ENCODE data around the gene RHEX. TPM values are rescaled to one million over a fixed set of nuclear protein-coding genes. Genes with fewer than 3 reads are reported as not detected.

RHEX gene
- total and polyA plus RNA-seq, 4 experiments from 2014 or later: 0.30 to 0.55 (median 0.55) TPM; not detected in 1

DNA sequence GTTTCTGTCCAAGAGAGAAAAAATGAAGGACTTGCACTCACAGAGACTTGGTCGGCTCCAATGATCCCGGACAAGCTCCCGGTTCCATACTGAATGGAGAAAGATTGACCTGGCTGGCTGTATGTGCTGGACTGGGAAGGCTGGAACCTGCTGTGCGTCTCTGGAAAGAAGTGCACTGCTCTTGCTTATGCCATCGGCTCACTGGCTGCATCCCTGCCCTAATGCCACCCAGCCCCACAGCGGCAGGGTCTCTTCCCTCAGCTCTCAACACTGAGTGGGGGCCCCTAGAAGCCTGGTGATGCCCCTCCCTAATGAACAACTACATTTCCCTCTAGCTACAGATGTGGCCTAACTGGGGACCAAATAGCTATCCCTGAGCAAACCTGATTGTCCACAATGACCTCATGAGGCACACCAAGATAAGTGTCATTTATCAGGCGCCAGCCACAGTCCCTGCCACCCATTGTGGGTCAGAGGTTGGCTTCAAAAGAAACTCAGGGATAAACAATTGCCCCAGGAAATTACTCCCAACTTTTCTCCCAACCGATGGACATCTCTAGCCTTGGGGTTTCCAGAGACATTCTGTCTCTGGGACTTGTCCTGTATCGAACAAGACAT lies 31.9 kb upstream of the RHEX start:
- no peak overlapping the region for H3K27ac ChIP-seq (ENCODE audit: low read depth, low read length)
- H3K27me3 ChIP-seq (ENCODE audit: insufficient read depth, low read length): no peaks in the 10 kb centered on the region
- Mint-ChIP-seq H3K4me3 (no peak overlapping the region), H3K4me1 (no peaks in the 10 kb centered on the region), H3K36me3 (no peaks in the 10 kb centered on the region), H3K9me3 (peaks cover 0 to 3% (median 0%) of the 10 kb centered on the region in 8 donors), H3K27me3 (peaks cover 7 to 19% of the 10 kb centered on the region in 2 donors), H3K27ac (no peak overlapping the region)
- no peaks in the 10 kb centered on the region for H3K4me1 ChIP-seq (ENCODE audit: insufficient read depth, low read length)
- CTCF ChIA-PET (ENCODE audit: partially characterized antibody): interaction anchor here (1.2 kb wide), 1 partner anchor 9 kb away, joined by 6 read pairs; no protein-coding TSS in a partner anchor
- POLR2A ChIA-PET (ENCODE audit: partially characterized antibody): no interaction called here
- no peak overlapping the region for H3K4me3 ChIP-seq (ENCODE audit: low read length in 2 of 2)
- intact Hi-C loops (cut with micrococcal nuclease): no loop called here
- DNase-seq: no peak
- no peaks in the 10 kb centered on the region for H3K9me3 ChIP-seq (ENCODE audit: control insufficient read depth in 1 of 2, low read length in 2 of 2)
- H3K36me3 ChIP-seq (ENCODE audit: insufficient read depth, low read length): no peaks in the 10 kb centered on the region

DNA sequence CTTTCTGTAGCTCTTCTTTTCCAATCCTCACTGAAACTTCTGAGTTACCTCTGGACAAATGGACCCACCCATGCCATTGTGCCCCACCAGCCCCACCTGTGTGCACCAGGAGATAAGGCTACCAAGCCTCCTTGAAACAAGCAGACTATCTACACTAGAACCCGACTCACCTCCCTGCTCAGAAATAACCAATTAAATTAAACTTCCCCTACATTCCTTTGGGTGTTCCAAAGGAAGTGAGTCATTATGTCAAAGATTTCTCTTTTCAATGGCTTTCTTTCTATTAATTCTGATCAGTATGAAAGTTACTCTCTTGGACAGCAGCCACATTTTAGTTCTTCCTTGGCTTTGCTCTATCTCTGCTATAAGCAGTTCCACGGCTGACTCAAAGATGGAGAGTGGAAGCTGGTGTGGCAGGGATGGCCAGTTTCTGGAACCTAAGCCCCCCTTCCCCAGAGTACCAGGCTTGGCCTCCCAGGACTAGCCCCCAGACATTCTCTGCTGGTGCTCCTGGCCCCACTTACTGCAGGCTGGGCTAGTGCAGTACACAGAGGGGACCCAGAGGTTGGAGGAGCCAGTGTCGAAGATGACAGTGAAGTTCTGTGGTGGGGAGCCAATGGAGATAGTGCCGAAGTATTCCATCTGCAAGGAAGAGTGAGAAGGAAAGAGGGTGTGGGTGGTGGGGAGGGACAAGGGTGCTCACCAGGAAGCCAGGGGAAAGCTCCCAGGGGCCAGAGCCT lies 31.2 kb upstream of the RHEX start:
- H3K4me1 ChIP-seq (ENCODE audit: insufficient read depth, low read length): no peaks in the 10 kb centered on the region
- no peaks in the 10 kb centered on the region for H3K27me3 ChIP-seq (ENCODE audit: insufficient read depth, low read length)
- ChIA-PET CTCF (ENCODE audit: partially characterized antibody) (interaction anchor here (1.2 kb wide), 1 partner anchor 8 kb away, joined by 6 read pairs; no protein-coding TSS in a partner anchor), POLR2A (ENCODE audit: partially characterized antibody) (no interaction called here)
- no peak overlapping the region for H3K27ac ChIP-seq (ENCODE audit: low read depth, low read length)
- Mint-ChIP-seq H3K36me3 (no peaks in the 10 kb centered on the region), H3K27me3 (peaks cover 7 to 19% of the 10 kb centered on the region in 2 donors), H3K4me3 (no peak overlapping the region), H3K4me1 (no peaks in the 10 kb centered on the region), H3K27ac (no peak overlapping the region), H3K9me3 (peaks cover 0 to 3% (median 0%) of the 10 kb centered on the region in 8 donors)
- H3K4me3 ChIP-seq (ENCODE audit: low read length in 2 of 2): no peak overlapping the region
- no peaks in the 10 kb centered on the region for H3K36me3 ChIP-seq (ENCODE audit: insufficient read depth, low read length)
- intact Hi-C loops (cut with micrococcal nuclease): no loop called here
- no peak for DNase-seq
- H3K9me3 ChIP-seq (ENCODE audit: control insufficient read depth in 1 of 2, low read length in 2 of 2): no peaks in the 10 kb centered on the region

DNA sequence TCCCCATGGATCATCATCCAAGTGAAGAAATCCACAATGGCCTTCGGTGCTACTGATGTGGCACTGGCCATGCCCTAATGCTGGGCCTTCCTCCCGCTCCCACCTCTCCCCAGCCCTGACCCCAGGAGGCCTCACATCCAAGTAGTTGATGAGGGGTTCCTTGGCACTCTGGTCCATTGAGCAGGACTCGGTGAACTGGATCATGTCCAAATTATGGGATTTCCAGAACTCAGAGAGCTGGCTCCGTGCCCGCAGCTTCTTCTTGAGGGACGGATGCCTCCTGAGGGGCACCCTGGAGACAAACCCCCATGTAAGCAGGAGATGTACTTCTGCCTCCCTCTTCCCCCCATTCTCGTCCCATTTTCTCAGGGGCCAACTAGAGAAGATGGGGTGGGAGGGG lies 30.2 kb upstream of the RHEX start:
- Histone ChIP-seq H3K27ac (ENCODE audit: low read depth, low read length) (no peak overlapping the region), H3K4me3 (ENCODE audit: low read length in 2 of 2) (no peak overlapping the region), H3K36me3 (ENCODE audit: insufficient read depth, low read length) (no peaks in the 10 kb centered on the region), H3K4me1 (ENCODE audit: insufficient read depth, low read length) (no peaks in the 10 kb centered on the region), H3K27me3 (ENCODE audit: insufficient read depth, low read length) (no peaks in the 10 kb centered on the region), H3K9me3 (ENCODE audit: control insufficient read depth in 1 of 2, low read length in 2 of 2) (no peaks in the 10 kb centered on the region)
- Mint-ChIP-seq H3K27me3 (peaks cover 7 to 19% of the 10 kb centered on the region in 2 donors), H3K9me3 (peaks cover 0 to 3% (median 0%) of the 10 kb centered on the region in 8 donors), H3K36me3 (no peaks in the 10 kb centered on the region), H3K4me3 (no peak overlapping the region), H3K27ac (no peak overlapping the region), H3K4me1 (no peaks in the 10 kb centered on the region)
- POLR2A ChIA-PET (ENCODE audit: partially characterized antibody): no interaction called here
- CTCF ChIA-PET (ENCODE audit: partially characterized antibody): no interaction called here
- DNase-seq: no peak
- intact Hi-C loops (cut with micrococcal nuclease): no loop called here

DNA sequence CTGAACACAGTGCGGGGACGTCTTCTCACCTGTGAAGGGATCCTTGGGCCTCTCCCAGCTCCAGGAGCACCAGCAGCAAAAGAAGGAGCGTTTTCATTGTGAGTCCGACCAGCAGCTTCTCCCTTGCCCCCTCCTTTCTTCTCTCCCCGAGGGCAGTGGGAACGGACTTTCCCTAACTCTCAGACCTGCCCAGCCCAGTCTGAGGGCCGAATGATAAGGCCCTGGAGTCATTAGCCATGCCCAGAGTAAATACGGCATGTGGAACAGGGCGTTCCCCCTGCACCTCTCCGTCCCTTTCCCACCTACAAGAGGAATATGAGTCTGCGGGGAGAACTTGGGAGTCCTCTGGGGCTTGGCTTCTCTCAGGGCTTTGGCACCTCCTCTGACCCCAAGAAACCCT lies 29.3 kb upstream of the RHEX start, which contains the start of gene CTSE:
Gene CTSE, minus strand, starts transcription at position 201 of the 400 bp plus-strand sequence. Its CDS starts 104 bp downstream, at position 97.
- Mint-ChIP-seq H3K27me3 (peaks cover 7 to 19% of the 10 kb centered on the region in 2 donors), H3K4me1 (no peaks in the 10 kb centered on the region), H3K27ac (no peak within 1 kb of the TSS), H3K9me3 (peaks cover 0 to 3% (median 0%) of the 10 kb centered on the region in 8 donors), H3K4me3 (no peak within 1 kb of the TSS), H3K36me3 (no peaks in the 10 kb centered on the region)
- no peaks in the 10 kb centered on the region for H3K9me3 ChIP-seq (ENCODE audit: control insufficient read depth in 1 of 2, low read length in 2 of 2)
- intact Hi-C loops (cut with micrococcal nuclease): no loop called here
- ChIA-PET CTCF (ENCODE audit: partially characterized antibody) (interaction anchor here (0.6 kb wide), 1 partner anchor 82 kb away, joined by 3 read pairs; no protein-coding TSS in a partner anchor), POLR2A (ENCODE audit: partially characterized antibody) (no interaction called here)
- H3K27me3 ChIP-seq (ENCODE audit: insufficient read depth, low read length): no peaks in the 10 kb centered on the region
- no peak within 1 kb of the TSS for H3K27ac ChIP-seq (ENCODE audit: low read depth, low read length)
- no peak for DNase-seq
- H3K4me1 ChIP-seq (ENCODE audit: insufficient read depth, low read length): no peaks in the 10 kb centered on the region
- no peaks in the 10 kb centered on the region for H3K36me3 ChIP-seq (ENCODE audit: insufficient read depth, low read length)
- no peak within 1 kb of the TSS for H3K4me3 ChIP-seq (ENCODE audit: low read length in 2 of 2)

DNA sequence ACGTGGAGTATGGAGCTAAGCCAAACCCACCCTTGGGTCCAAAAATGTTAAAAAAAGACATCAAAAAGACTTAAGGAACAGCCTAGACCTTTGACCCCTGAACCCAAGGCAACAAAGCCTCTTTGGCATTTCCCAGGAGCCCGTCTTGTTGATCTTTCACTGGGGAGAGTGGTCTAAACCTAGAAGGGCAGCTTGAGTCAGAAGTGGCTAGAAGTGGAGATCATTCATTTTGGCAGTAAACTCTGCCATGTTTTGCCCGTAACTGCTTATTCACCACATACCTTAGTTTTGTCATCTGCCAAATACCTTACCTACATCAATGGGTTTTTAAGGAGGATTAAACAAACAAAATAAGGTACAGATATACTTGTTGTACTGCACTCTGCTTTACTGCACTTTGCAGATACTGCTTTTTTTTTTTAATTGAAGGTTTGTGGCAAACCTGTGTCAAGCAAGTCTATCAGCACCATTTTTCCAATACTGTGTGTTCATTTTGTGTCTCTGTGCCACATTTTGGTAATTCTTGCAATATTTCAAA lies 27.6 kb upstream of the RHEX start:
- DNase-seq: no peak
- Histone ChIP-seq H3K36me3 (ENCODE audit: insufficient read depth, low read length) (no peaks in the 10 kb centered on the region), H3K27ac (ENCODE audit: low read depth, low read length) (no peak overlapping the region), H3K9me3 (ENCODE audit: control insufficient read depth in 1 of 2, low read length in 2 of 2) (no peaks in the 10 kb centered on the region), H3K4me3 (ENCODE audit: low read length in 2 of 2) (no peak overlapping the region), H3K27me3 (ENCODE audit: insufficient read depth, low read length) (no peaks in the 10 kb centered on the region), H3K4me1 (ENCODE audit: insufficient read depth, low read length) (no peaks in the 10 kb centered on the region)
- CTCF ChIA-PET (ENCODE audit: partially characterized antibody): no interaction called here
- Mint-ChIP-seq H3K27ac (no peak overlapping the region), H3K4me1 (no peaks in the 10 kb centered on the region), H3K9me3 (peaks cover 0 to 3% (median 0%) of the 10 kb centered on the region in 8 donors), H3K27me3 (peaks cover 11 to 18% of the 10 kb centered on the region in 2 donors), H3K36me3 (no peaks in the 10 kb centered on the region), H3K4me3 (no peak overlapping the region)
- intact Hi-C loops (cut with micrococcal nuclease): no loop called here
- POLR2A ChIA-PET (ENCODE audit: partially characterized antibody): no interaction called here

DNA sequence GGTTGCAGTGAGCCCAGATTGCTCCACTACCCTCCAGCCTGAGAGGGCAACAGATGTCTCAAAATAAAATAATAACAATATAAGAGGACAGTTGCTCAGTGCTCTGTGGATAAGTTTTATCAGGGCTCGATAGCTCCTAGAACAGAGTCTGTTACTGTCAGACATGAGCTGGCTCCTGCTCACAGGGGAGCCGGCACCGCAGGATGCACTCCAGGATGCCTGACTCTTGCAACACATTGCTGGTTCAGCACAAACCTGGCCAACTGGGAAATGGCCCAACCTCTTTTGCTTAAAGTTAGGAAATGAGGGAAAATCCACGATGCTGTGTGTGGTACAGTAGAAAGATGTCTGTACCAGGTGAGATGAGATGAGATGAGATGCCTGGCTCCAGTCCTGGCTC lies 23.5 kb upstream of the RHEX start:
- no peaks in the 10 kb centered on the region for H3K4me1 ChIP-seq (ENCODE audit: insufficient read depth, low read length)

DNA sequence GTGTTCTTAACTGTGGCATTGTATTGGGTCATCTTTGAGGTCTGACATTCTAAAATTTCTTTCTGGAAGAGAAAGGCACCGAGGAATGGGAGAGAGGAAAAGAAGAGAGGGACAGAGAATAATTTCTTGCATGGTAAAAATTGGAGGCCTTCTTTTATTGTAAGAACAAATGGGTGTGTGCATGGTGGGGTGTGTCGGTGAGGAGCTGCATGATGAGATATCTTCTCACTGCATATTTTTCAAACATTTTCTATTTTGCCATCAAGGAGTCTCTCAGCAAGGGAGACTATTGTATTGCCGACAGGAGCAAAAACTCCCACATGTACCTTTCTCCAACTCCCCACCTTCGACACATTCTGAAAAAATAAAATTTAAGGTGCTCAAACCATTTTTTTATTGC lies 22.8 kb upstream of the RHEX start:
- intact Hi-C loops (cut with micrococcal nuclease): no loop called here
- no peak overlapping the region for H3K27ac Mint-ChIP-seq
- H3K36me3 Mint-ChIP-seq: no peaks in the 10 kb centered on the region
- H3K27me3 Mint-ChIP-seq: peaks cover 4 to 8% of the 10 kb centered on the region in 2 donors
- ChIA-PET CTCF (ENCODE audit: partially characterized antibody) (interaction anchor here (0.9 to 8.5 kb wide), 12 partner anchors 9 to 85 kb away, joined by 3 to 182 read pairs (median 4); no protein-coding TSS in a partner anchor), POLR2A (ENCODE audit: partially characterized antibody) (interaction anchor here (1.3 kb wide), 1 partner anchor 76 kb away, joined by 8 read pairs; no protein-coding TSS in a partner anchor)
- H3K4me1 ChIP-seq (ENCODE audit: insufficient read depth, low read length): no peaks in the 10 kb centered on the region
- H3K9me3 Mint-ChIP-seq: peaks cover 0 to 3% (median 0%) of the 10 kb centered on the region in 8 donors
- no peak for DNase-seq
- no peaks in the 10 kb centered on the region for H3K36me3 ChIP-seq (ENCODE audit: insufficient read depth, low read length)
- H3K4me1 Mint-ChIP-seq: peaks cover 0 to 9% (median 5%) of the 10 kb centered on the region in 4 donors
- H3K9me3 ChIP-seq (ENCODE audit: control insufficient read depth in 1 of 2, low read length in 2 of 2): no peaks in the 10 kb centered on the region
- H3K4me3 ChIP-seq (ENCODE audit: low read length in 2 of 2): no peak overlapping the region
- no peaks in the 10 kb centered on the region for H3K27me3 ChIP-seq (ENCODE audit: insufficient read depth, low read length)
- no peak overlapping the region for H3K4me3 Mint-ChIP-seq
- no peak overlapping the region for H3K27ac ChIP-seq (ENCODE audit: low read depth, low read length)

More for the DNA sequence above, 23.5 kb upstream of the RHEX start:
- peaks cover 0 to 5% (median 4%) of the 10 kb centered on the region in 4 donors for H3K4me1 Mint-ChIP-seq
- Histone ChIP-seq H3K4me3 (ENCODE audit: low read length in 2 of 2) (no peak overlapping the region), H3K9me3 (ENCODE audit: control insufficient read depth in 1 of 2, low read length in 2 of 2) (no peaks in the 10 kb centered on the region), H3K36me3 (ENCODE audit: insufficient read depth, low read length) (no peaks in the 10 kb centered on the region), H3K27ac (ENCODE audit: low read depth, low read length) (no peak overlapping the region), H3K27me3 (ENCODE audit: insufficient read depth, low read length) (no peaks in the 10 kb centered on the region)
- no peak for DNase-seq
- ChIA-PET CTCF (ENCODE audit: partially characterized antibody) (interaction anchor here (1.2 to 8.5 kb wide), 7 partner anchors 9 to 78 kb away, joined by 3 to 182 read pairs (median 5); no protein-coding TSS in a partner anchor), POLR2A (ENCODE audit: partially characterized antibody) (no interaction called here)
- intact Hi-C loops (cut with micrococcal nuclease): no loop called here
- H3K27ac Mint-ChIP-seq: no peak overlapping the region
- H3K36me3 Mint-ChIP-seq: no peaks in the 10 kb centered on the region
- H3K9me3 Mint-ChIP-seq: peaks cover 0 to 3% (median 0%) of the 10 kb centered on the region in 8 donors
- peaks cover 6 to 8% of the 10 kb centered on the region in 2 donors for H3K27me3 Mint-ChIP-seq
- H3K4me3 Mint-ChIP-seq: no peak overlapping the region
